Fibroblast of the conjunctiva (primary cell): Measurements from ENCODE around the gene ATR.
A peak's percentile ranks its signal among the peaks of the same experiment; 100 is the strongest.
"Not testable (repeated sequence)": the region's sequence is repeated elsewhere in the genome, so short reads cannot be mapped to it uniquely, and the experiment has no call there.

Experiments
- DNase-seq: peaks from one replicate; pipeline ENCODE4 v3.0.0-alpha.2; 2010; ENCODE audit warnings: low read depth

ATR gene

DNA sequence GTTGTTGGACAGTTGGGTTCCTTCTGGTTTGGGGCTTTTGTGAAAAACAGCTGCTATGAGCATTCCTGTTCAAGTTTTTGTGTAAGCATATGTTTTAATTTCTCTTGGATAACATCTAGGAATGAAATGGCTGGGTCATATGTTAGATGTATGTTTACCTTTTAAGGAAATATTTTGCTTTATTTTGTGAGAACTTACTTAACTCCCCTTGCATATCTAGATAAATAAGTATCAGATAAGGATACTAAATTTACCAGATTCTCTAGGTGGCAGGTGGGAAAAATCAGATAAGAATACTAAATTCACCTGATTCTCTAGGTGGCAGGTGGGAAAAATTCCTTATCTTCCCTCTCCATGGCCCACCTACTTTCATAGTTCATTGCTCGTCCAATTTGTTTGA, 16.6 kb upstream of the ATR start:
- no peak for DNase-seq

DNA sequence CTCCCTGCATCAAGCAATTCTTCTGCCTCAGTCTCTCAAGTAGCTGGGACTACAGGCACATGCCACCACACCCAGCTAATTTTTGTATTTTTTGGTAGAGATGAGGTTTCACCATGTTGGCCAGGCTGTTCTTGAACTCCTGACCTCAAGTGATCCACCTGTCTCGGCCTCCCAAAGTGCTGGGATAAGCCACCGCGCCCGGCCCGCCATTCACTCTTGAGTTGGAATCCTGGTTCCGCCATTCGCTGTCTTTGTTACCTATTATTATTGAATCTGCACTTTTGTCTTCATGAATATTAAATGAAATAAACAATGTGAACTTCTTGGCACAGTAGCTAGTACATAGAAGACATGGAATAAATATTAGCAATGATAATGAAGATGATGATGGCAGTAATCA, 13.7 kb upstream of the ATR start:
- DNase-seq = not testable (repeated sequence)

DNA sequence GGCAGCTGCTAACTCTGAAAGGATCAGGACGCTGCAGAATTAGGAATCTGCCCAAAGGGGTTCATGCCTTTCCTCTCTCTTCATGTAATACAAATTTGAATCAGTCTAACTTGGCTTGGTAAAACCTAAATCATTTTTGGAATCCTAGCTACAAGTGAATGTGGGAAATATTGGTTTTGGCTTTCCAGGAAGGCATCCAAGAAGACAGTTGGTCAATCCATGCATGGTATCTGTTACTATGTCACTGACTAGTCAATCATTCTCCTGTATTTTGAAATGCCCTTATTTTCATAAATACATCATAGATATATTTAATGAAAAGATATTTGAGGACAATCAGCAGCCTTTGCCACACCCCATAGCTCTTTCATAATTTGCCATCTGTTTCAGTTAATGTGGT, 10.2 kb upstream of the ATR start:
- no peak for DNase-seq

DNA sequence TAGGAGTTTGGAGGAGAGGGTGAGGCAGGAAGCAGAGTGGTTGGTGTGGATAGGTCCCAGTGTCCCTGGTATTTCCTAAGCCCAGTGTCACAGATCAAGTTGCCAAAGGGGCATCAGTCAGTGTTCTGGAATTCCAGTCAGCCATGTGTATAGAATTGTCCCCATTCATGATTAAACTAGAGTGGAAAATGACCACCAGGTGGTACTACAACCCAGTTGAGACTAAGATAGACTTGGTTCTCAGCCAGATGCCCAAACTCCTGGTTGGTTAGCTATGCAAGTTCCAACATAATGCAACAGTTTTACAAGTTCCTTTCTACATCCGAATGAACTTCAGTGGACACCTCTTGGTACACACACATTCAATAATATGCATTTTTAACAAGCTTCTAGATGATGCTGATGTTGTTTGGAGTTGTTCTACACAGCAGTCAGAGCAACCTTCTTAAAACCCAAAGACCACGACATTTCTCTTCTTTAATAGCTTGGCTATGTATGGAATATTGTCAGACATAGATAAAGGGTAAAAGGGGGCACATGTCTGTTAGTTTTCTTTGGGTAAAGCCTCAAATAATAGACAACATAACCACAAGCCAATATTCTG, 8.4 kb upstream of the ATR start:
- DNase-seq = peak; percentile 67

GRCh38 chr3:142581070-142581469, 2.5 kb upstream of the ATR start:
- not testable (repeated sequence) for DNase-seq

GRCh38 chr3:142580061-142580423, 1.5 kb upstream of the ATR start:
- no peak for DNase-seq

GRCh38 chr3:142577696-142578328, 721 bp downstream of the ATR start:
- no peak for DNase-seq

DNA sequence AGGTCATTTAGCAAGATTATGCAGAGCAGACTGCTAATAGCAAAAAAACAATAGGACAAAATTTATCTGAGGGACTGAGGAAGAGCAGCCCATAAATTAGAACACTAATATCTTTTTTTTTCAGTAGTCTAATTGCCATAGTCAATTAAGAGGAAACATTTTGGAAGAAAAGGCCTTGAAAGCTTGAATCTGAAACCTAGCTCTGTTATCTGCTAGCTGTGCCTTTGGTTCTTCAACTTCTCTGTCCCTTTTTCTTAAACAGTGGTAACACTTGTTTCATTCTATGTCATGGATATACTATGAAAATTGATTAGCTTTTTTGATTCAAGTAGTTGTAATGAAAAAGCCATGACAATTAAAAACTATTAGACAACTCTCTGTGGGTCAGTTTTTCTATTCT, 1.7 kb downstream of the ATR start:
- no peak for DNase-seq

GRCh38 chr3:142574665-142575064, 3.9 kb downstream of the ATR start:
- DNase-seq = no peak

GRCh38 chr3:142574223-142574622, 4.3 kb downstream of the ATR start:
- not testable (repeated sequence) for DNase-seq

- not testable (repeated sequence) for DNase-seq
These were observed 9.1 kb downstream of the ATR start for GRCh38 chr3:142569422-142569821.

- DNase-seq = no peak
These were observed 10.0 kb downstream of the ATR start for GRCh38 chr3:142568393-142569017.

DNA sequence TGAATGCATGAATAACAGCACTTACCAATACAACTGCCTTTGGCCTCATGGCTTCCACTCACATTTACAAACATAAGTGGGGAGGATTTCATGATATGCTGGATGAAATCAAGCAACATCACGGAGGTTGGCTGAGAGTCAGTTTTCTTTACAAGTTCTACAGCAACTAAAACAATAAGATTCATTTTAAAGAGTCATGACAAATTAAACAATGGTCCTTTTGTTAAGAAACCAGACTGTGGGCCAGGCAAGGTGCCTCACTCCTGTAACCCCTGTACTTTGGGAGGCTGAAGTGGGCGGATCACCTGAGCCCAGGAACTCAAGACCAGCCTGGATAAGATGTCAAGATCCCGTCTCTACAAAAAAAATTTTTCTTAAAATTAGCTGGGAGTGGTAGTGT, 12.4 kb downstream of the ATR start:
- DNase-seq = no peak

- no peak for DNase-seq
These were observed 15.0 kb downstream of the ATR start for GRCh38 chr3:142563496-142563997.

- no peak for DNase-seq
These were observed 18.4 kb downstream of the ATR start for GRCh38 chr3:142560118-142560517.

DNA sequence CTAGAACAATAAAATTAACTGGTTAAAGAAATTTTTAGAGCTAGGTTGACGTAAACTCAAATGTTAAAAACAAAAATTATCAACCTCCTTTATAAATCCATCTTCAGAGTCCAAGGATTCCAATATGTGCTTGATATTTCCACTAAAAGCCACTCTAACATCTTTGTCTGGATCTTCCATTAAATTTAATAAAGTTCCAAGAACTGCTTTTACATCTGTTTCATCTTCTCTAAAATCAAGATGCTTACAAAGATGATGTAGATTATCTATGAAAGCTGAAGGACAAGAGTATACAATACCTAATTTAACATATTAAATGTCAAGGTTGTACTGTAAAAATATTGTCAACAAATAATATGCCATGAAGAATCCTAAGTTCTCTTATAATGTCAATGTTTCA, 24.8 kb downstream of the ATR start:
- no peak for DNase-seq

GRCh38 chr3:142552579-142552978, 26.0 kb downstream of the ATR start:
- DNase-seq = not testable (repeated sequence)

DNA sequence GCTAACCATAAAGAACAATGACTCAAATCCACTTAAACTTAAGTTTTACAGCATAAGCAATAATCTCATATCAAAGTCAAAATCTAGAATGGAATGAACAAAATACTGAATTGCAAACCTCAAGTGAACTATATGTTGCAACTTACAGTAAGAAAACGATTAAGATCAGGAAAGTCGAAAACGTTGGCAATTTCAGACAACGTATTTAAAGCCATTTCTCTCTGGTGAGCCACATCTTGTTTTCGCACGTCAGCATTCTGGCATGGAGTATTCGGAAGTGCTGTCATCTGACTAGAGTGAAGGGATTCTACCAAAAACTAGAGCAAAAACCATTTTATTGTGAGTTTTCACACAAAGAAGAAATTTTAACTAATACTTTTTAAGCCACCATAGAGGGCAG, 28.5 kb downstream of the ATR start:
- no peak for DNase-seq

GRCh38 chr3:142543307-142543706, 35.2 kb downstream of the ATR start:
- DNase-seq = no peak

GRCh38 chr3:142542054-142542453, 36.5 kb downstream of the ATR start:
- no peak for DNase-seq

- no peak for DNase-seq
These were observed 42.0 kb downstream of the ATR start for GRCh38 chr3:142536519-142536918.

GRCh38 chr3:142534543-142534942, 44.0 kb downstream of the ATR start:
- DNase-seq = no peak

DNA sequence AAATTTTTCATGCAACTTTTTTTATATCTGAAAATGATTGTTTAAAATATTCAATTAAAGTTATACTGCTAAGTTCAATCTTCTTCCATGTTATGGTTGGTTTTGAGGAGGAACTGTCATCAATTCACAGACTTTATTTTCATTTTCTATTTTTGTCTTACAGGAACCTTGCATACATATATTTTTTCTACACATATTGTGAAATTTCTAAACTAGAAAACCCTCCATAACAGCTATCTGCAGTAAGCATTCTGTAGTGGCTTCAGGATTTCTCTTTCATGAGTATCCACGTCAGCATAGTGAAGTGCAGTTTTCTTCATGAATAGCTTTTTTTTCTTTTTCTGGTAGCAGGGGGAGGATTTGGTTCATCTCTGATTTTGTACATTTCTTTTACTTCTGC, 48.2 kb downstream of the ATR start:
- DNase-seq = no peak
